ENCODE measurements around the gene CRYBG2. TPM values are rescaled to one million over a fixed set of nuclear protein-coding genes. Genes with fewer than 3 reads are reported as not detected.

The CRYBG2 gene
- total RNA-seq, 1 experiment from 2014 or later = 21.1 TPM

- ATAC-seq (peak; percentile 2), DNase-seq (ENCODE audit: low spot score) (no peak)
- peak overlapping the region; percentile 27; the same call in 1 of the 2 replicates for H3K27ac Mint-ChIP-seq
- H3K9me3 Mint-ChIP-seq = no peaks in the 10 kb centered on the region
- H3K4me3 Mint-ChIP-seq = peak overlapping the region; percentile 8; the same call in 1 of the 2 replicates
- H3K4me1 Mint-ChIP-seq = peaks cover 45% of the 10 kb centered on the region
- no peak for TF ChIP-seq ESRRA (CRISPR knock-in tag; IDR thresholded peaks at IDR 0.05; ENCODE audit: borderline replicate concordance)
- no peak for TF ChIP-seq NR1H2 (CRISPR knock-in tag; IDR thresholded peaks at IDR 0.05)
- no peak for TF ChIP-seq ZNF232 (CRISPR knock-in tag; IDR thresholded peaks at IDR 0.05)
- no peak for TF ChIP-seq CREB1 (CRISPR knock-in tag; IDR thresholded peaks at IDR 0.05)
- TF ChIP-seq, protein P1, sequence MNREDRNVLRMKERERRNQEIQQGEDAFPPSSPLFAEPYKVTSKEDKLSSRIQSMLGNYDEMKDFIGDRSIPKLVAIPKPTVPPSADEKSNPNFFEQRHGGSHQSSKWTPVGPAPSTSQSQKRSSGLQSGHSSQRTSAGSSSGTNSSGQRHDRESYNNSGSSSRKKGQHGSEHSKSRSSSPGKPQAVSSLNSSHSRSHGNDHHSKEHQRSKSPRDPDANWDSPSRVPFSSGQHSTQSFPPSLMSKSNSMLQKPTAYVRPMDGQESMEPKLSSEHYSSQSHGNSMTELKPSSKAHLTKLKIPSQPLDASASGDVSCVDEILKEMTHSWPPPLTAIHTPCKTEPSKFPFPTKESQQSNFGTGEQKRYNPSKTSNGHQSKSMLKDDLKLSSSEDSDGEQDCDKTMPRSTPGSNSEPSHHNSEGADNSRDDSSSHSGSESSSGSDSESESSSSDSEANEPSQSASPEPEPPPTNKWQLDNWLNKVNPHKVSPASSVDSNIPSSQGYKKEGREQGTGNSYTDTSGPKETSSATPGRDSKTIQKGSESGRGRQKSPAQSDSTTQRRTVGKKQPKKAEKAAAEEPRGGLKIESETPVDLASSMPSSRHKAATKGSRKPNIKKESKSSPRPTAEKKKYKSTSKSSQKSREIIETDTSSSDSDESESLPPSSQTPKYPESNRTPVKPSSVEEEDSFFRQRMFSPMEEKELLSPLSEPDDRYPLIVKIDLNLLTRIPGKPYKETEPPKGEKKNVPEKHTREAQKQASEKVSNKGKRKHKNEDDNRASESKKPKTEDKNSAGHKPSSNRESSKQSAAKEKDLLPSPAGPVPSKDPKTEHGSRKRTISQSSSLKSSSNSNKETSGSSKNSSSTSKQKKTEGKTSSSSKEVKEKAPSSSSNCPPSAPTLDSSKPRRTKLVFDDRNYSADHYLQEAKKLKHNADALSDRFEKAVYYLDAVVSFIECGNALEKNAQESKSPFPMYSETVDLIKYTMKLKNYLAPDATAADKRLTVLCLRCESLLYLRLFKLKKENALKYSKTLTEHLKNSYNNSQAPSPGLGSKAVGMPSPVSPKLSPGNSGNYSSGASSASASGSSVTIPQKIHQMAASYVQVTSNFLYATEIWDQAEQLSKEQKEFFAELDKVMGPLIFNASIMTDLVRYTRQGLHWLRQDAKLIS (CRISPR knock-in tag; IDR thresholded peaks at IDR 0.05; ENCODE audit: borderline replicate concordance) = no peak
- TF ChIP-seq ZNF416 (CRISPR knock-in tag; IDR thresholded peaks at IDR 0.05) = no peak
- TF ChIP-seq, protein P2, sequence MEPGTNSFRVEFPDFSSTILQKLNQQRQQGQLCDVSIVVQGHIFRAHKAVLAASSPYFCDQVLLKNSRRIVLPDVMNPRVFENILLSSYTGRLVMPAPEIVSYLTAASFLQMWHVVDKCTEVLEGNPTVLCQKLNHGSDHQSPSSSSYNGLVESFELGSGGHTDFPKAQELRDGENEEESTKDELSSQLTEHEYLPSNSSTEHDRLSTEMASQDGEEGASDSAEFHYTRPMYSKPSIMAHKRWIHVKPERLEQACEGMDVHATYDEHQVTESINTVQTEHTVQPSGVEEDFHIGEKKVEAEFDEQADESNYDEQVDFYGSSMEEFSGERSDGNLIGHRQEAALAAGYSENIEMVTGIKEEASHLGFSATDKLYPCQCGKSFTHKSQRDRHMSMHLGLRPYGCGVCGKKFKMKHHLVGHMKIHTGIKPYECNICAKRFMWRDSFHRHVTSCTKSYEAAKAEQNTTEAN (CRISPR knock-in tag; IDR thresholded peaks at IDR 0.05) = no peak; the same call in 1 of the 2 replicates
- 0 out of 2 replicates have a peak, but pooled peaks have one; percentile 25 for TF ChIP-seq ZMAT4 (CRISPR knock-in tag; IDR thresholded peaks at IDR 0.05)
- TF ChIP-seq NR2C2 (CRISPR knock-in tag; IDR thresholded peaks at IDR 0.05) = 0 out of 2 replicates have a peak, but pooled peaks have one; percentile 42
- TF ChIP-seq FOXP1 (CRISPR knock-in tag; IDR thresholded peaks at IDR 0.05; ENCODE audit: borderline replicate concordance) = no peak
- ChIA-PET POLR2A (interaction anchor here (0.5 to 1.2 kb wide), 3 partner anchors 10 to 48 kb away, joined by 3 to 5 read pairs (median 3); partner anchors contain the start of genes CD52 and CEP85), CTCF (interaction anchor here (0.6 to 11.1 kb wide), 13 partner anchors 8 to 716 kb away, joined by 3 to 306 read pairs (median 5); partner anchors contain the start of genes CATSPER4, CD52 and CEP85)
- no peaks in the 10 kb centered on the region for H3K27me3 Mint-ChIP-seq (ENCODE audit: low read depth)
- H3K36me3 Mint-ChIP-seq = peaks cover 13% of the 10 kb centered on the region
These were observed 71.5 kb downstream of the CRYBG2 start for GRCh38 chr1:26282401-26282918.

DNA sequence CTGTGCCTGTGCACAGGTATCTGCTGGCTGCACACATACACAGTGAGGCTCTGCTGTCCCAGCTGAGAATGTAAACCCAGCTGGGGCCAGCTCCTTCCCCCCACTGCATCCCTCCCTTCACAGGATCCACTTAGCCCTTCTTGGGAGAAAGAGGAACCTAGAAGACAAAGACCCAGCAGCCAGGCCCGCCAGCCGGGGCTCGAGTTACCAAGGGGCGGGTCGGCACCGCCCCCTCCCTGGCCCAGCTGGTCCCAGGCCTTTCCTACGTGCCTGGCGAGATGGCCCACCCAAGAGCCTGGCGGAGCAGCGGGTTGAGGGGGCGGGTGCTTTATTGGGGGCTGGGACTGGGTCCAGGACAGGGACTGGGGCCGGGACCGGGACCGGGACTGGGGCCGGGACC lies 72.0 kb downstream of the CRYBG2 start:
- CTCF ChIA-PET = interaction anchor here (0.6 to 11.1 kb wide), 16 partner anchors 8 to 716 kb away, joined by 3 to 306 read pairs (median 6); partner anchors contain the start of genes CATSPER4, CD52 and CEP85
- H3K4me1 Mint-ChIP-seq = peaks cover 45% of the 10 kb centered on the region
- H3K4me3 Mint-ChIP-seq = peak overlapping the region; percentile 85
- no peaks in the 10 kb centered on the region for H3K27me3 Mint-ChIP-seq (ENCODE audit: low read depth)
- H3K27ac Mint-ChIP-seq = peak overlapping the region; percentile 96
- DNase-seq (ENCODE audit: low spot score) (peak; percentile 82), ATAC-seq (peak; percentile 40)
- TF ChIP-seq NFYB (CRISPR knock-in tag; conservative IDR thresholded peaks at IDR 0.05; ENCODE audit: low read depth) (no peak), FOXK1 (CRISPR knock-in tag; IDR thresholded peaks at IDR 0.05) (peak; percentile 48; the same call in 1 of the 2 replicates)
- no peaks in the 10 kb centered on the region for H3K9me3 Mint-ChIP-seq
- POLR2A ChIA-PET = interaction anchor here (0.5 to 1.2 kb wide), 3 partner anchors 10 to 47 kb away, joined by 3 to 5 read pairs (median 3); partner anchors contain the start of genes CD52 and CEP85
- peaks cover 18% of the 10 kb centered on the region for H3K36me3 Mint-ChIP-seq

DNA sequence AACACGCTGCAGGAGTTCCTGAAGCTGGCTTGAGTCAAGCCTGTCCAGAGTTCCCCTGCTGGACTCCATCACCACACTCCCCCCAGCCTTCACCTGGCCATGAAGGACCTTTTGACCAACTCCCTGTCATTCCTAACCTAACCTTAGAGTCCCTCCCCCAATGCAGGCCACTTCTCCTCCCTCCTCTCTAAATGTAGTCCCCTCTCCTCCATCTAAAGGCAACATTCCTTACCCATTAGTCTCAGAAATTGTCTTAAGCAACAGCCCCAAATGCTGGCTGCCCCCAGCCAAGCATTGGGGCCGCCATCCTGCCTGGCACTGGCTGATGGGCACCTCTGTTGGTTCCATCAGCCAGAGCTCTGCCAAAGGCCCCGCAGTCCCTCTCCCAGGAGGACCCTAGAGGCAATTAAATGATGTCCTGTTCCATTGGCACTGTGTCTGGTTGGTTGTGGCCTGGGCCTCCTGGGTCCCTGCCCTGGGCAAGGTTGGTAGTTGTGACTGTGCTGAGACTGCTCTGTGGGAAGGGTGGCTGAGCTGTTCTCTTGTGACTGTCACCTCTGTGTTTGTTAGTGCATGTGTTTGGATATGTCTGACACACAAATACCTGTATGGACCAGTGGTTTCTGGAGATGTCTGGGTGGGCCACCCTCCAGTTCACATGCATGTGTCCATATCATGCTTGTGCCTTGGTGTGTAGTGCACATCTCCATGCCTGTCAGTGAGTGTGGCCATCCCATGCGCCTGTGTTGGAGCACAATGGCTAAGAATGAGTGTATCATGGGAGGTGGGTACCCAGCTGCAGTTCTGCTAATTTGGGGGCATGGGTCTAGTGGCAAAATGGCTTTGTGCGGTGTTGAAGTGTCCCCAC lies 72.6 kb downstream of the CRYBG2 start:
- Mint-ChIP-seq H3K27ac (peak overlapping the region; percentile 96), H3K36me3 (peaks cover 24% of the 10 kb centered on the region), H3K27me3 (ENCODE audit: low read depth) (no peaks in the 10 kb centered on the region), H3K4me3 (peak overlapping the region; percentile 85), H3K4me1 (peaks cover 45% of the 10 kb centered on the region), H3K9me3 (no peaks in the 10 kb centered on the region)
- no peak for DNase-seq (ENCODE audit: low spot score)
- ChIA-PET CTCF (interaction anchor here (0.6 to 11.1 kb wide), 18 partner anchors 9 to 717 kb away, joined by 3 to 306 read pairs (median 4); partner anchors contain the start of genes CATSPER4, CD52, CEP85 and CNKSR1), POLR2A (interaction anchor here (0.9 to 1.2 kb wide), 2 partner anchors 37 to 47 kb away, joined by 3 to 5 read pairs; partner anchors contain the start of genes CD52 and CEP85)
- no peak for ATAC-seq
- TF ChIP-seq TEAD1 (CRISPR knock-in tag; IDR thresholded peaks at IDR 0.05) = no peak
- TF ChIP-seq JAZF1 (CRISPR knock-in tag; IDR thresholded peaks at IDR 0.05) = no peak
- TF ChIP-seq, protein P3, sequence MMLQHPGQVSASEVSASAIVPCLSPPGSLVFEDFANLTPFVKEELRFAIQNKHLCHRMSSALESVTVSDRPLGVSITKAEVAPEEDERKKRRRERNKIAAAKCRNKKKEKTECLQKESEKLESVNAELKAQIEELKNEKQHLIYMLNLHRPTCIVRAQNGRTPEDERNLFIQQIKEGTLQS (CRISPR knock-in tag; conservative IDR thresholded peaks at IDR 0.05) = no peak
- TF ChIP-seq NR2C2 (CRISPR knock-in tag; IDR thresholded peaks at IDR 0.05) = no peak
- TF ChIP-seq, protein P4, sequence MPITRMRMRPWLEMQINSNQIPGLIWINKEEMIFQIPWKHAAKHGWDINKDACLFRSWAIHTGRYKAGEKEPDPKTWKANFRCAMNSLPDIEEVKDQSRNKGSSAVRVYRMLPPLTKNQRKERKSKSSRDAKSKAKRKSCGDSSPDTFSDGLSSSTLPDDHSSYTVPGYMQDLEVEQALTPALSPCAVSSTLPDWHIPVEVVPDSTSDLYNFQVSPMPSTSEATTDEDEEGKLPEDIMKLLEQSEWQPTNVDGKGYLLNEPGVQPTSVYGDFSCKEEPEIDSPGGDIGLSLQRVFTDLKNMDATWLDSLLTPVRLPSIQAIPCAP (CRISPR knock-in tag; IDR thresholded peaks at IDR 0.05) = no peak
- TF ChIP-seq TCF7 (CRISPR knock-in tag; IDR thresholded peaks at IDR 0.05; ENCODE audit: low read depth) = no peak
- no peak for TF ChIP-seq ZNF263 (CRISPR knock-in tag; IDR thresholded peaks at IDR 0.05; ENCODE audit: low read depth)

Data from WTC11 (cell line).